OCI-LY1 (cell line): ENCODE results near the gene IFNA8.
"Not testable (repeated sequence)": the region's sequence is repeated elsewhere in the genome, so short reads cannot be mapped to it uniquely, and the experiment has no call there.

Experiments
- H2AFZ ChIP-seq: fragments of 200-600 bp; sonication (generic), shearing (Covaris generic); 2 replicates; pipeline ENCODE4 v1.6.0; 2014; ENCODE audit warnings: antibody characterized with exemption, mild to moderate bottlenecking, low read length
- H3F3A ChIP-seq: fragments of 200-600 bp; sonication (generic), shearing (Covaris generic); 2 replicates; pipeline ENCODE4 v1.6.0; 2014; ENCODE audit warnings: mild to moderate bottlenecking, antibody characterized with exemption, low read length, moderate library complexity; ENCODE audit not compliant: insufficient read depth
- H3K27ac ChIP-seq: fragments of 200-600 bp; sonication (generic); 2 replicates; pipeline ENCODE4 v1.5.1; 2014; ENCODE audit warnings: low read length, mixed run types, mild to moderate bottlenecking, low read depth; ENCODE audit not compliant: poor library complexity, severe bottlenecking
- H3K27me3 ChIP-seq: fragments of 200-600 bp; sonication (generic); 2 replicates; pipeline ENCODE4 v1.6.0; 2014; ENCODE audit warnings: antibody characterized with exemption, mild to moderate bottlenecking, low read length, moderate library complexity; ENCODE audit not compliant: insufficient read depth
- H3K36me3 ChIP-seq: fragments of 200-600 bp; sonication (generic); 2 replicates; pipeline ENCODE4 v1.6.1; 2014; ENCODE audit warnings: mild to moderate bottlenecking, antibody characterized with exemption, low read length, moderate library complexity, mixed read lengths; ENCODE audit not compliant: insufficient read depth
- H3K4me1 ChIP-seq: fragments of 200-600 bp; sonication (generic); 2 replicates; pipeline ENCODE4 v1.5.1; 2014; ENCODE audit warnings: mild to moderate bottlenecking, low read length, moderate library complexity; ENCODE audit not compliant: insufficient read depth, severe bottlenecking
- H3K4me2 ChIP-seq: fragments of 200-600 bp; sonication (generic), shearing (Covaris generic); 2 replicates; pipeline ENCODE4 v1.6.1; 2014; ENCODE audit warnings: low read length
- H3K4me3 ChIP-seq: fragments of 200-600 bp; sonication (generic); 2 replicates; pipeline ENCODE4 v1.5.1; 2014; ENCODE audit warnings: low read length, low read depth, mild to moderate bottlenecking, mixed read lengths; ENCODE audit not compliant: poor library complexity, severe bottlenecking
- H3K79me2 ChIP-seq: fragments of 200-600 bp; shearing (Covaris generic); 2 replicates; pipeline ENCODE4 v1.6.1; 2016; ENCODE audit warnings: mixed run types, low read length, mixed read lengths; ENCODE audit not compliant: insufficient read depth
- H3K9ac ChIP-seq: fragments of 200-600 bp; sonication (generic), shearing (Covaris generic); 2 replicates; pipeline ENCODE4 v1.6.1; 2014; ENCODE audit warnings: mild to moderate bottlenecking, low read length, mixed read lengths
- H3K9me2 ChIP-seq: fragments of 200-600 bp; sonication (generic), shearing (Covaris generic); 2 replicates; pipeline ENCODE4 v1.6.1; 2014; ENCODE audit warnings: low read depth, mild to moderate bottlenecking, low read length, mixed read lengths
- H3K9me3 ChIP-seq: fragments of 200-600 bp; shearing (Covaris generic); 2 replicates; pipeline ENCODE4 v1.6.1; 2014; ENCODE audit warnings: low read length, mixed read lengths
- H4K20me1 ChIP-seq: fragments of 200-600 bp; sonication (generic), shearing (Covaris generic); 2 replicates; pipeline ENCODE4 v1.6.0; 2016; ENCODE audit warnings: mild to moderate bottlenecking, low read length; ENCODE audit not compliant: insufficient read depth
- EZH2 ChIP-seq: fragments of 200-600 bp; sonication (generic), shearing (Covaris generic); IDR thresholded peaks from 2 replicates; pipeline ENCODE4 v1.8.0; 2017; ENCODE audit warnings: borderline replicate concordance, mixed run types, mild to moderate bottlenecking, antibody characterized with exemption, low read length, moderate library complexity, mixed read lengths
- TF ChIP-seq, protein P1 (sequence below): fragments of 200-600 bp; sonication (generic), shearing (Covaris generic); IDR thresholded peaks from 2 replicates; pipeline ENCODE4 v1.5.1; 2017; ENCODE audit warnings: mild to moderate bottlenecking, antibody characterized with exemption, low read length, moderate library complexity, mixed read lengths

Gene IFNA8

DNA sequence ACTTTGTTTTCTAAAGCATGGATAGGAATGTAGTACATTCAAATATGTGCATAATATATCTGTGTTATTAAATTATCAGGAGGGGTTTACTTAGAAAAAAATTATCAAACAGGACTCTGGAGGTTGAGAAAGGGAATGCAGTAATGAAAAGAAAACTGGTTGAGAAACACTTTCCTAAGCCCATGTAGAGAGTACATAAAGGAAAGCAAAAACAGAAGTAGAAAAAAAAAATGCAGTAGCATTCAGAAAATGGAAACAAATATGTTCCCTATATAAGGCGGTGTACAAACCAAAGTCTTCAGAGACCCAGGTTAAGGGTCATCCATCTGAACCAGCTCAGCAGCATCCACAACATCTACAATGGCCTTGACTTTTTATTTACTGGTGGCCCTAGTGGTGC lies at the start of gene IFNA8:
IFNA8 (plus strand) TSS at position 301 of the 400 bp plus-strand sequence; CDS start at position 361, 60 bp downstream.
- Histone ChIP-seq H4K20me1 (no peaks in the 10 kb centered on the region), H3K9me2 (no peaks in the 10 kb centered on the region), H3K9ac (no peak within 1 kb of the TSS), H3K9me3 (no peaks in the 10 kb centered on the region), H3K4me1 (no peaks in the 10 kb centered on the region), H3K4me3 (no peak within 1 kb of the TSS), H3K79me2 (no peaks in the 10 kb centered on the region), H3K27me3 (no peaks in the 10 kb centered on the region), H2AFZ (no peak within 1 kb of the TSS), H3K4me2 (no peak within 1 kb of the TSS), H3K27ac (no peak within 1 kb of the TSS), H3K36me3 (no peaks in the 10 kb centered on the region), H3F3A (no peaks in the 10 kb centered on the region)
- TF ChIP-seq EZH2, result no peak
- TF ChIP-seq, protein P1, sequence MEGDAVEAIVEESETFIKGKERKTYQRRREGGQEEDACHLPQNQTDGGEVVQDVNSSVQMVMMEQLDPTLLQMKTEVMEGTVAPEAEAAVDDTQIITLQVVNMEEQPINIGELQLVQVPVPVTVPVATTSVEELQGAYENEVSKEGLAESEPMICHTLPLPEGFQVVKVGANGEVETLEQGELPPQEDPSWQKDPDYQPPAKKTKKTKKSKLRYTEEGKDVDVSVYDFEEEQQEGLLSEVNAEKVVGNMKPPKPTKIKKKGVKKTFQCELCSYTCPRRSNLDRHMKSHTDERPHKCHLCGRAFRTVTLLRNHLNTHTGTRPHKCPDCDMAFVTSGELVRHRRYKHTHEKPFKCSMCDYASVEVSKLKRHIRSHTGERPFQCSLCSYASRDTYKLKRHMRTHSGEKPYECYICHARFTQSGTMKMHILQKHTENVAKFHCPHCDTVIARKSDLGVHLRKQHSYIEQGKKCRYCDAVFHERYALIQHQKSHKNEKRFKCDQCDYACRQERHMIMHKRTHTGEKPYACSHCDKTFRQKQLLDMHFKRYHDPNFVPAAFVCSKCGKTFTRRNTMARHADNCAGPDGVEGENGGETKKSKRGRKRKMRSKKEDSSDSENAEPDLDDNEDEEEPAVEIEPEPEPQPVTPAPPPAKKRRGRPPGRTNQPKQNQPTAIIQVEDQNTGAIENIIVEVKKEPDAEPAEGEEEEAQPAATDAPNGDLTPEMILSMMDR, result no peak

DNA sequence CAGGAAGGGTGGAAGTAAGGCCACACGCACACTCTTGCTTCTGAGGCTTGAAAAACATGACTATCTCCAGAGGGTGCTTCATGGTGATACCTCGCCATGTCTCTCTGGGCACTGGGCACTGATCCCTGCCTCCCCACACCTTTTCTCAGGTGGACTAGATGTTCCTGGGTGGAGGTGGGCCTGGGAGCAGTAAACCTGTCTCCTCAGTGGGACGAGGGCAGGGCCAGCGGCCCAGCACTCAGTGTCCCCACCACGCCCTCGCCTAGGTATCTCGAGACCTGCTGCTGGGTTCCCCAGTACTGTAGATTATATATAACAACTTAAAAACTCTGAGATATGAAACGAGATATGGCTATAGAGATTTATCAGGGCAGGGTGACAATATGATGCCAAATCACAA lies 46.6 kb upstream of the IFNA8 start:
- H4K20me1 ChIP-seq, result no peaks in the 10 kb centered on the region
- no peaks in the 10 kb centered on the region for H3K27me3 ChIP-seq
- no peaks in the 10 kb centered on the region for H3K4me1 ChIP-seq
- H3K79me2 ChIP-seq, result no peaks in the 10 kb centered on the region
- no peak overlapping the region for H2AFZ ChIP-seq
- no peaks in the 10 kb centered on the region for H3F3A ChIP-seq
- no peak overlapping the region for H3K27ac ChIP-seq
- H3K9me3 ChIP-seq, result no peaks in the 10 kb centered on the region
- no peak for TF ChIP-seq EZH2
- TF ChIP-seq, protein P1, result no peak
- no peaks in the 10 kb centered on the region for H3K9me2 ChIP-seq
- no peak overlapping the region for H3K4me3 ChIP-seq
- H3K4me2 ChIP-seq, result no peak overlapping the region
- H3K36me3 ChIP-seq, result no peaks in the 10 kb centered on the region
- no peak overlapping the region for H3K9ac ChIP-seq

DNA sequence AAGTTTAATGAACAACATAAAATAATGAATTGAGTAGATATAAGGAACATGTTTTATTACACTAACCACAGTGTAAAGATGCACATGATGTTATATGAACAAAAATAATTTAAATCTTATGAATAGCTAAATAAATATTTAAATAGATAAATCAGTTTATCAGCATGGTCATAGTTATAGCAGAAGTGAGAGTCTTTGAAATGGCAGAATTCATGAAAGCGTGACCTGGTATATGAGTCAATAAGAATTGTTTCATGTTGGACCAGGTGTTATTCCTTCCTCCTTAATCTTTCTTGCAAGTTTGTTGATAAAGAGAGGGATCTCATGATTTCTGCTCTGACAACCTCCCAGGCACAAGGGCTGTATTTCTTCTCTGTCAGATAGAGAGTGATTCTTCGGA lies 41.7 kb upstream of the IFNA8 start:
- not testable (repeated sequence) for H3F3A ChIP-seq, H3K4me2 ChIP-seq, H3K4me1 ChIP-seq, H3K9me3 ChIP-seq, H3K27me3 ChIP-seq, H3K27ac ChIP-seq, H3K36me3 ChIP-seq, H4K20me1 ChIP-seq, H2AFZ ChIP-seq, H3K9me2 ChIP-seq, H3K4me3 ChIP-seq, H3K9ac ChIP-seq, H3K79me2 ChIP-seq

DNA sequence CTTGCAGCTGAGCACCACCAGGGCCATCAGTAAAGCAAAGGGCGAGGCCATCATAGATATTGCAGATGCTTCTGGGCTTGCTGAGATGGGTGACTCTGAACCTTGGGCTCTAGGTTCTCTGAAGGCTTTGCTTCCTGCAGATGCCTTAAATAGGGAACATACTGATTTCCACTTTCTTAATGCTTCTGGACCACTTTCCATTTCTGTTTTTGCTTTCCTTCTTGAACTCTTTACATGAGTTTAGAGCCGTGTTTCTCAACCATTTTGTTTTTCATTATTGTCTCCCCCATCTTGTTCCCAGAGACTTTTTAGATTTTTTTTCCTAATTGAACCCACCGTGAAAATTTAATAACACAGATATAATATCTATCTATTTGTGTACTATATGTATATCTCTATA lies 41.0 kb upstream of the IFNA8 start, which contains the start of gene IFNA13:
IFNA13 (minus strand) TSS at position 101 of the 400 bp plus-strand sequence; CDS start at position 54, 47 bp downstream.
- Histone ChIP-seq H3K79me2 (no peaks in the 10 kb centered on the region), H3K36me3 (no peaks in the 10 kb centered on the region), H3K9ac (no peak within 1 kb of the TSS), H3K27me3 (no peaks in the 10 kb centered on the region), H3F3A (no peaks in the 10 kb centered on the region), H2AFZ (no peak within 1 kb of the TSS), H3K4me2 (no peak within 1 kb of the TSS), H3K4me1 (no peaks in the 10 kb centered on the region), H3K9me3 (no peaks in the 10 kb centered on the region), H3K4me3 (no peak within 1 kb of the TSS), H3K9me2 (no peaks in the 10 kb centered on the region), H3K27ac (no peak within 1 kb of the TSS), H4K20me1 (no peaks in the 10 kb centered on the region)
- TF ChIP-seq EZH2, result no peak
- TF ChIP-seq, protein P1, result no peak

DNA sequence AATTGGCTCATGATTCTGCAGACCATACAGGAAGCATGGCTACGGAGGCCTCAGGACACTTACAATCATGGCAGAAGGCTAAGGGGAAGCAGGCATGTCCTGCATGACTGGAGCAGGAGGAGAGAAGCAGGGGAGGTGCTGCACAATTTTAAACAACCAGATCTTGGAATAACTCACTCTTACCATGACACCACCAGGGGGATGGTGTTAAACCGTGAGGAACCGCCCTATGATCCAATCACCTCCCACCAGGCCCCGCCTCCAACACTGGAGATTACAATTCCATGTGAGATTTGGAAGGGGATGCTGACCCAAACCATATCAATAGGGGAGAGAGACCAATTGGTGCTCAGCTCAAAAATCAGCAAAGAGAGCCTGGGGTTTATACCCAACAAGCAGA lies 37.5 kb upstream of the IFNA8 start:
- not testable (repeated sequence) for H3K36me3 ChIP-seq, H3K79me2 ChIP-seq, H3K9me3 ChIP-seq, H3K9me2 ChIP-seq, H4K20me1 ChIP-seq, H2AFZ ChIP-seq, H3K4me3 ChIP-seq, H3K27ac ChIP-seq, H3F3A ChIP-seq, H3K9ac ChIP-seq, H3K27me3 ChIP-seq, H3K4me2 ChIP-seq, H3K4me1 ChIP-seq
